BE2C (cell line): ENCODE measurements around the gene NPHP4.

Source experiments
- DNase-seq: peaks from one replicate; pipeline ENCODE4 v3.0.0-alpha.2; 2020
- H3K27me3 ChIP-seq: fragments of 250-450 bp; sonication (Bioruptor Pico); 2 replicates; pipeline ENCODE4 v1.5.1; 2020; ENCODE audit warnings: mild to moderate bottlenecking
- H3K36me3 ChIP-seq: fragments of 250-450 bp; sonication (Bioruptor Pico); 2 replicates; pipeline ENCODE4 v1.5.1; 2020; ENCODE audit warnings: mild to moderate bottlenecking
- H3K4me1 ChIP-seq: fragments of 250-450 bp; sonication (Bioruptor Pico); 2 replicates; pipeline ENCODE4 v1.5.1; 2020
- H3K4me3 ChIP-seq: 2 replicates; pipeline ENCODE4 v1.5.1; 2011; ENCODE audit warnings: low read depth, low read length
- H3K9me3 ChIP-seq: fragments of 250-450 bp; sonication (Bioruptor Pico); 2 replicates; pipeline ENCODE4 v1.5.1; 2020
- CTCF ChIP-seq: IDR thresholded peaks from 2 replicates; pipeline ENCODE4 v1.5.1; 2012; ENCODE audit warnings: mild to moderate bottlenecking, low read depth, low read length

Gene NPHP4

GRCh38 chr1:5892329-5892728, 99.9 kb downstream of the NPHP4 start:
- DNase-seq: no peak
- H3K36me3 ChIP-seq: no peaks in the 10 kb centered on the region
- H3K4me1 ChIP-seq: no peaks in the 10 kb centered on the region; the same call in 1 of the 2 replicates
- no peaks in the 10 kb centered on the region for H3K27me3 ChIP-seq
- TF ChIP-seq CTCF: no peak
- H3K4me3 ChIP-seq: no peak overlapping the region
- H3K9me3 ChIP-seq: no peaks in the 10 kb centered on the region

DNA sequence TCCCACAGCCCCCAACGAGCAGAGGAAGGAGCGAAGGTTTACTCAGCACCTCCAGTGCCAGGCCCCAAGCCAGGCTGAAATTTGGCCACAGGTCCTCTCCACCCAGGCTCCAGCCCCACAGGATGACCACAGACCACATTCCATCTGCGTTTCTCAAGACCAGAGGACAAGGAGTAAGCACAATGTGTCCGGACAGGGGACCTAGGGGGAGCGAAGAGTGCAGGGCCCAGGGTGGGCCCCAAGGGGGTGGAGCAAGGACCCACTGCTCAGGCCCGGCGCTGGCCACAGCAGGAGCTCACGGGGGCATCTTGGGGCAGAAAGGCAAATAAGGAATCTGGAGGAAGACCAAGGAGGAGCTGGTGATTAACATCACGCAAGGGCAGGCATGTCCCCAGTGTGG, 100.5 kb downstream of the NPHP4 start:
- no peaks in the 10 kb centered on the region for H3K27me3 ChIP-seq
- peaks cover under 1% of the 10 kb centered on the region; the same call in 1 of the 2 replicates for H3K4me1 ChIP-seq
- H3K9me3 ChIP-seq: no peaks in the 10 kb centered on the region
- no peak for DNase-seq
- H3K36me3 ChIP-seq: no peaks in the 10 kb centered on the region
- TF ChIP-seq CTCF: no peak
- no peak overlapping the region for H3K4me3 ChIP-seq

DNA sequence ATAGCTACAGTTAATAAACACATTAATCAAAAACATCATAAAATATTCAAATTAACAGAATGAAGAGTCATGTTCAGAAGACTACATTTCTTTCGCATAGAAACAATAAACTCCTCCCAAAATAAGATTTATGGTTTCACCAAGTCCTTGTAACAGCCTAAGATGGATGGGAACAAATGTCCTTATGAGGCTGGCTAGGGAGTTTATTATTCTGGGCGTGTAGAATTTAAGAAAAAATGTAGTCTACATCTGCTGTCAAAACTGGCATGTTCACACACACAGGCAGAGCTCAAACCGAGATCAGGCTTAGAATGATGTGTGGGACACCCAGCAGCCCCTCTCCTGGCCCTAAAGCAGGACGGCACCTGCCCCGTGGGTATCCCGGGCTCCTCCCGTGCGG, 101.1 kb downstream of the NPHP4 start:
- no peak for DNase-seq
- TF ChIP-seq CTCF: no peak
- Histone ChIP-seq H3K4me3 (no peak overlapping the region), H3K36me3 (no peaks in the 10 kb centered on the region), H3K27me3 (no peaks in the 10 kb centered on the region), H3K4me1 (peaks cover 7% of the 10 kb centered on the region), H3K9me3 (no peaks in the 10 kb centered on the region)

DNA sequence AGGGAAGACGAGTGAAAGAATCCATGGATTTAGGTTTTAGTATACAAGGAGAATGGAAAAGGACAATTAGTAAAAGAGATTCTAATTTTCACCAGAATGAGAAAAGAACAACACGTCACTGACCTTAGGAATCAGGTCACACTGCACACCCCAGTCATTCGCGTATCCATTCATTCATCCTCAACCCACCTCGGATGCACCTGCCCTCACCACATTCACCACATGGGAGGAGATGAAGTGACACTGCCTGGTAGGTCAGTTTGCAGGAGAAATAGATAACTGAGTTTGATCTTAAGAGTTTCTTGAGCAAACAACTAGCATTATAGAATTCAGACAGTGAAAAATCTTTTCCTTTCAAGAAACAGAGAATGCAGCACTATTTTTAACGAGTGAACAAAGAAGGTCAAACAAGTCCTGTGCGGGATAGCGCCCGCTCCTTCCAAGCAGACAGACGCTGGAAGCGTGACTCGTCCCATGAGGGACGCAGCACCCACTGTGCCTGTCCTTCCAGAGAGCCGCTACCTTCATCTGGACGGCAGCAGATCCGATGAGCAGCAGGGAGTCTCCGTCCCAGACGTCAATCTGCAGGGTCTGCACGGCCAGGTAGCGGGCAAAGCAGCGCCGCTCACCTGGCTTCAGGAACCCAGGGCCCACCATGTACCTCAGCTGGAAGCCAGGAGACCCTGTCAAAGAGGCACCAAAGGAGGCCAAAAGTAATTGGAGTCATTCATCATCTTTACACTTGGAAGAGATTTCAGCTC, 101.7 kb downstream of the NPHP4 start:
- no peaks in the 10 kb centered on the region for H3K36me3 ChIP-seq
- H3K9me3 ChIP-seq: no peaks in the 10 kb centered on the region
- no peak overlapping the region for H3K4me3 ChIP-seq
- no peaks in the 10 kb centered on the region for H3K27me3 ChIP-seq
- peaks cover 9% of the 10 kb centered on the region for H3K4me1 ChIP-seq
- TF ChIP-seq CTCF: no peak
- no peak for DNase-seq

DNA sequence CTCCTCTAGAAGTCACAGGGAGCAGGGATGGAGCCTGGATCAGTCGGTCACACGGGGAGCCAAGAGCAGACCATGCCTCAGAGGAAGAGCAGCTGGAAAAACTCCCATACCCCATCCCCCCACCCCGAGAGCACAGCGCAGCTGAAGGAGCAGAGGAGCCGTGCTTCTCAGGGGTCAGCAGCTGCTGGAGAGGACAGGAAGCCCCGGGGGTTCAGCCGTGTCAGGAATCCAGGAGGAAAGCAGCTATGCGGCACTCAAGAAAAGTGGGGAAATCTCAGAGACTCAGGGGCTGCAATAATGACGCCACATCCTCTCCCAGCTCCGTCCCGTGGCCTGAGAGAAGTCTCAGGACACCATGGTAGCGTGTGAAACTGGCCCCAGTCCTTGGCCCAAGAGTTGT, 102.3 kb downstream of the NPHP4 start:
- Histone ChIP-seq H3K9me3 (no peaks in the 10 kb centered on the region), H3K27me3 (no peaks in the 10 kb centered on the region), H3K4me3 (no peak overlapping the region), H3K4me1 (peaks cover 12% of the 10 kb centered on the region), H3K36me3 (no peaks in the 10 kb centered on the region)
- DNase-seq: no peak
- no peak for TF ChIP-seq CTCF

- TF ChIP-seq CTCF: no peak
- Histone ChIP-seq H3K4me1 (peaks cover 12% of the 10 kb centered on the region), H3K9me3 (no peaks in the 10 kb centered on the region)
Observed at GRCh38 chr1:5889462-5889861, 102.8 kb downstream of the NPHP4 start.

More at GRCh38 chr1:5889462-5889861, 102.8 kb downstream of the NPHP4 start:
- Histone ChIP-seq H3K27me3 (no peaks in the 10 kb centered on the region), H3K4me3 (no peak overlapping the region), H3K36me3 (no peaks in the 10 kb centered on the region)
- no peak for DNase-seq
